CD4-positive, alpha-beta T cell (primary cell): ENCODE data around the gene AHNAK. TPM values are rescaled to one million over a fixed set of nuclear protein-coding genes. Genes with fewer than 3 reads are reported as not detected.

Experiments
- ATAC-seq: fragments of 200-7000 bp; cut with Tn5 transposase; one replicate; pipeline ENCODE4 v1.10.0; 2022; ENCODE audit warnings: mild to moderate bottlenecking; ENCODE audit not compliant: poor library complexity
- CTCF ChIA-PET: fragments of 350-600 bp; sonication (Branson Sonifier 250); formaldehyde crosslinking; loops from one replicate; lab custom pipeline; 2021; ENCODE audit warnings: antibody characterized with exemption, inconsistent platforms; lab: Charles Lee
- POLR2A ChIA-PET: fragments of 350-600 bp; sonication (Branson Sonifier 250); formaldehyde crosslinking; loops from one replicate; lab custom pipeline; 2021; ENCODE audit warnings: antibody characterized with exemption, inconsistent platforms; lab: Charles Lee
- DNase-seq, 14 experiments: peaks; one replicate each; pipeline ENCODE4 v3.0.0-alpha.2; 2013 to 2020; ENCODE audit warnings: mixed read lengths in 2 of 14
- H3K27ac ChIP-seq, 2 donors: one replicate each; pipeline versions ENCODE4 v1.5.1 to v1.7.0; 2013; ENCODE audit warnings: low read length in 2 of 2, low read depth in 1 of 2, mild to moderate bottlenecking in 1 of 2
- H3K27me3 ChIP-seq, 2 experiments: 1 replicate in 1 of 2; 2 replicates in 1 of 2; pipeline versions ENCODE4 v1.6.1 to v1.7.0; 2013; ENCODE audit warnings: low read length in 2 of 2, control low read depth in 1 of 2, mild to moderate bottlenecking in 1 of 2, moderate library complexity in 1 of 2; ENCODE audit not compliant: insufficient read depth in 2 of 2, control insufficient read depth in 1 of 2
- H3K36me3 ChIP-seq: one replicate; pipeline ENCODE4 v1.6.1; 2013; ENCODE audit warnings: low read length, control low read depth; ENCODE audit not compliant: insufficient read depth
- H3K4me1 ChIP-seq: one replicate; pipeline ENCODE4 v1.6.1; 2013; ENCODE audit warnings: low read length, control low read depth; ENCODE audit not compliant: insufficient read depth
- H3K4me3 ChIP-seq: one replicate; pipeline ENCODE4 v1.5.1; 2013; ENCODE audit warnings: mild to moderate bottlenecking, low read length, moderate library complexity
- H3K9me3 ChIP-seq, 2 experiments: 1 replicate in 1 of 2; 2 replicates in 1 of 2; pipeline versions ENCODE4 v1.6.1 to v1.7.0; 2013; ENCODE audit warnings: low read length in 2 of 2, mild to moderate bottlenecking in 2 of 2, control low read depth in 1 of 2, moderate library complexity in 1 of 2; ENCODE audit not compliant: control insufficient read depth in 1 of 2, insufficient read depth in 1 of 2
- H3K27ac Mint-ChIP-seq: one replicate; pipeline ENCODE4 v1.8.0; 2020; ENCODE audit warnings: mixed read lengths
- H3K27me3 Mint-ChIP-seq: one replicate; pipeline ENCODE4 v1.8.0; 2021; ENCODE audit warnings: mixed read lengths
- H3K36me3 Mint-ChIP-seq: one replicate; pipeline ENCODE4 v1.8.0; 2021; ENCODE audit warnings: low read depth, mixed read lengths
- H3K4me1 Mint-ChIP-seq: one replicate; pipeline ENCODE4 v1.8.0; 2021; ENCODE audit warnings: low read depth, mixed read lengths
- H3K4me3 Mint-ChIP-seq: one replicate; pipeline ENCODE4 v1.8.0; 2020; ENCODE audit warnings: mild to moderate bottlenecking, mixed read lengths
- H3K9me3 Mint-ChIP-seq: one replicate; pipeline ENCODE4 v1.8.0; 2020; ENCODE audit warnings: mixed read lengths
- CTCF ChIP-seq: fragments of 200-600 bp; IDR thresholded peaks from one replicate; pipeline ENCODE4 v1.8.0; 2022; ENCODE audit warnings: antibody characterized with exemption, mild to moderate bottlenecking
- intact Hi-C, 2 experiments: fragments of 100-400 bp; cut with DNase I in 1 of 2; cut with micrococcal nuclease in 1 of 2; formaldehyde crosslinking; loops; one replicate each; pipeline versions ENCODE4 v1.15.1 to v1.9.0; 2023 to 2025; cut with DNase I, micrococcal nuclease
- total RNA-seq, 174 experiments: library from RNA in 2 of 174; stranded (reverse) in 2 of 174; gene quantifications; one replicate each; pipeline ENCODE4 v1.2.3 and lab custom pipeline; 2021 to 2026

Gene AHNAK
- total RNA-seq, 2 experiments from 2014 or later: 320 to 332 TPM

- CTCF ChIA-PET: interaction anchor here (1.2 to 10.9 kb wide), 2 partner anchors 17 to 114 kb away, joined by 4 to 251 read pairs; no protein-coding TSS in a partner anchor
- Histone ChIP-seq H3K27ac (peak overlapping the region in 1 of 2 donors; percentile 51), H3K9me3 (no peaks in the 10 kb centered on the region), H3K36me3 (peaks cover 48% of the 10 kb centered on the region), H3K4me3 (no peak overlapping the region), H3K27me3 (no peaks in the 10 kb centered on the region), H3K4me1 (peaks cover 69% of the 10 kb centered on the region)
- no peak for DNase-seq
- H3K27ac Mint-ChIP-seq: peak overlapping the region; percentile 55
- peaks cover 56% of the 10 kb centered on the region for H3K4me1 Mint-ChIP-seq
- peak overlapping the region; percentile 66 for H3K4me3 Mint-ChIP-seq
- intact Hi-C loops: no loop called here
- H3K36me3 Mint-ChIP-seq: peaks cover 49% of the 10 kb centered on the region
- no peaks in the 10 kb centered on the region for H3K27me3 Mint-ChIP-seq
- no peak for TF ChIP-seq CTCF
- no peaks in the 10 kb centered on the region for H3K9me3 Mint-ChIP-seq
- ATAC-seq: no peak
- POLR2A ChIA-PET: interaction anchor here (0.9 to 2.3 kb wide), 4 partner anchors 9 to 22 kb away, joined by 3 to 10 read pairs (median 4); no protein-coding TSS in a partner anchor
Measured at GRCh38 chr11:62538470-62539237, 8.0 kb downstream of the AHNAK start.

GRCh38 chr11:62536301-62536957 is 10.2 kb downstream of the AHNAK start:
- Histone ChIP-seq H3K4me1 (peaks cover 50% of the 10 kb centered on the region), H3K9me3 (no peaks in the 10 kb centered on the region), H3K4me3 (no peak overlapping the region), H3K27ac (no peak overlapping the region), H3K27me3 (no peaks in the 10 kb centered on the region), H3K36me3 (peaks cover 67% of the 10 kb centered on the region)
- Mint-ChIP-seq H3K36me3 (peaks cover 63% of the 10 kb centered on the region), H3K27me3 (no peaks in the 10 kb centered on the region), H3K4me3 (no peak overlapping the region), H3K4me1 (peaks cover 34% of the 10 kb centered on the region), H3K27ac (peak overlapping the region; percentile 49), H3K9me3 (no peaks in the 10 kb centered on the region)
- ATAC-seq (no peak), DNase-seq (no peak)
- intact Hi-C loops: no loop called here
- ChIA-PET POLR2A (interaction anchor here (1.3 kb wide), 1 partner anchor 21 kb away, joined by 3 read pairs; no protein-coding TSS in a partner anchor), CTCF (interaction anchor here (10.9 kb wide), 1 partner anchor 20 kb away, joined by 251 read pairs; no protein-coding TSS in a partner anchor)
- TF ChIP-seq CTCF: no peak

GRCh38 chr11:62535802-62536201 is 10.8 kb downstream of the AHNAK start:
- intact Hi-C loops: no loop called here
- ChIA-PET POLR2A (no interaction called here), CTCF (no interaction called here)
- DNase-seq: no peak
- Mint-ChIP-seq H3K36me3 (peaks cover 64% of the 10 kb centered on the region), H3K27me3 (no peaks in the 10 kb centered on the region), H3K9me3 (no peaks in the 10 kb centered on the region), H3K4me1 (peaks cover 28% of the 10 kb centered on the region), H3K27ac (no peak overlapping the region), H3K4me3 (no peak overlapping the region)
- Histone ChIP-seq H3K4me3 (no peak overlapping the region), H3K27me3 (no peaks in the 10 kb centered on the region), H3K27ac (no peak overlapping the region), H3K36me3 (peaks cover 68% of the 10 kb centered on the region), H3K4me1 (peaks cover 44% of the 10 kb centered on the region), H3K9me3 (no peaks in the 10 kb centered on the region)
- no peak for ATAC-seq
- TF ChIP-seq CTCF: no peak
